ENCODE measurements around the gene DEFB110.

DNA sequence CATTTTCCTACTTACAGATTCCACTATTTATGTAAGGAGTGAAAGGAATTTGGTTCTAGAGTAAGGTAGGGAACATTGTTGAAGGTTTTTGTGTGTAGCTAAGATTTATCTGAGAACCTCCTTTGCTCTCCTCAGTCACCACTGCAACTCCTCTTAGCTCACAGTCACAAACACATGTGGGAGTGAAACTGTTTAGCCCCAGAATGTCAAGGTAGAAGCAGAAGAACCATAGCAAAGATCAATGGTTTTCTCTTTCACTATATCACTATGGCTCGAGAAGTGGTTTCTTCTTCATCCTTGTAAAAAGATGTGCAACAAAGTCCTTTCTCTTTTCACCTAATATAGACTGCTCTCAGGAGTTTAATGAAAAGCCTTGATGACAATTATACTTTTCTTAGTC, 34.4 kb upstream of the DEFB110 start:
- TF ChIP-seq POLR2AphosphoS5 (IDR thresholded peaks at IDR 0.05; ENCODE audit: low read depth, low read length) (no peak), TAF1 (IDR thresholded peaks at IDR 0.05; ENCODE audit: borderline replicate concordance, insufficient read depth, low read length) (no peak), SIN3A (IDR thresholded peaks at IDR 0.05; ENCODE audit: borderline replicate concordance, insufficient read depth, low read length) (no peak), REST (IDR thresholded peaks at IDR 0.05; ENCODE audit: insufficient read depth in 1 of 2, low read depth in 2 of 2, low read length in 2 of 2) (no peak), FOXP2 (optimal IDR thresholded peaks at IDR 0.05; ENCODE audit: borderline replicate concordance, extremely low read depth, extremely low read length, insufficient read depth) (no peak)
